Stimulated activated CD8-positive, alpha-beta memory T cell treated with anti-CD3 and anti-CD28 coated beads, Interleukin-12 subunit alpha, Interleukin-12 subunit beta, amount 100 ng/mL, for 24 hours (primary cell): ENCODE results near the gene DEFB112.

Source experiments
- DNase-seq: peaks from one replicate; pipeline ENCODE4 v3.0.0-alpha.2; 2020; ENCODE audit errors: extremely low read depth

DEFB112 gene

GRCh38 chr6:49995278-49995677 is 54.5 kb downstream of the DEFB112 start:
- DNase-seq, result no peak
